NB4 (cell line): ENCODE results near the gene PPHLN1.

Experiments used
- DNase-seq: peaks from one replicate; pipeline ENCODE4 v3.0.0; 2010; ENCODE audit warnings: low read depth
- H3K4me3 ChIP-seq: one replicate; pipeline ENCODE4 v1.5.1; 2011; ENCODE audit warnings: mild to moderate bottlenecking, low read depth, low read length, moderate library complexity
- CTCF ChIP-seq: IDR thresholded peaks from one replicate; pipeline ENCODE4 v1.5.1; 2012; ENCODE audit warnings: low read depth, low read length
- MAX ChIP-seq: IDR thresholded peaks from 2 replicates; pipeline ENCODE4 v1.6.1; 2011; ENCODE audit warnings: low read depth, low read length
- MYC ChIP-seq: IDR thresholded peaks from 2 replicates; pipeline ENCODE4 v1.6.1; 2011; ENCODE audit warnings: low read depth, low read length
- POLR2A ChIP-seq: IDR thresholded peaks from 2 replicates; pipeline ENCODE4 v1.6.1; 2011; ENCODE audit warnings: mild to moderate bottlenecking; ENCODE audit not compliant: insufficient read length; ENCODE audit errors: extremely low read depth

PPHLN1 gene

GRCh38 chr12:42356344-42356743, 30.4 kb downstream of the PPHLN1 start:
- H3K4me3 ChIP-seq, result no peak overlapping the region
- no peak for DNase-seq
- TF ChIP-seq MYC (no peak), POLR2A (no peak), CTCF (no peak)

- no peak for TF ChIP-seq MYC
- TF ChIP-seq MAX, result no peak
- TF ChIP-seq POLR2A, result no peak
- H3K4me3 ChIP-seq, result no peak overlapping the region
- DNase-seq, result no peak
Observed at GRCh38 chr12:42360747-42361403, 34.9 kb downstream of the PPHLN1 start.

- no peak for DNase-seq
- no peak for TF ChIP-seq CTCF
- no peak for TF ChIP-seq POLR2A
- TF ChIP-seq MYC, result no peak
- no peak for TF ChIP-seq MAX
- H3K4me3 ChIP-seq, result no peak overlapping the region
Observed at GRCh38 chr12:42361909-42362646, 36.1 kb downstream of the PPHLN1 start.

GRCh38 chr12:42362647-42363260, 36.8 kb downstream of the PPHLN1 start:
- TF ChIP-seq MAX, result no peak
- TF ChIP-seq POLR2A, result no peak
- TF ChIP-seq CTCF, result no peak
- TF ChIP-seq MYC, result no peak
- DNase-seq, result no peak
- H3K4me3 ChIP-seq, result no peak overlapping the region

GRCh38 chr12:42364692-42365091, 38.7 kb downstream of the PPHLN1 start:
- H3K4me3 ChIP-seq, result no peak overlapping the region
- no peak for DNase-seq
- TF ChIP-seq MAX (no peak), MYC (no peak), POLR2A (no peak)

- TF ChIP-seq MAX (no peak), CTCF (no peak), POLR2A (no peak), MYC (no peak)
- no peak for DNase-seq
- no peak overlapping the region for H3K4me3 ChIP-seq
Observed at GRCh38 chr12:42365486-42365885, 39.5 kb downstream of the PPHLN1 start.
